T-helper 17 cell (primary cell): ENCODE data around the gene FOXN1. TPM values are rescaled to one million over a fixed set of nuclear protein-coding genes. Genes with fewer than 3 reads are reported as not detected.
A peak's percentile ranks its signal among the peaks of the same experiment; 100 is the strongest.
"Not testable (repeated sequence)": the region's sequence is repeated elsewhere in the genome, so short reads cannot be mapped to it uniquely, and the experiment has no call there.

ENCODE experiments used
- ATAC-seq: fragments of 150-1000 bp; cut with Tn5 transposase; 2 replicates; pipeline ENCODE4 v1.10.0; 2021; ENCODE audit warnings: mild to moderate bottlenecking, moderate library complexity
- DNase-seq, 3 donors: peaks; one replicate each; pipeline versions ENCODE4 v3.0.0 to v3.0.0-alpha.2; 2020 to 2021
- H3K9me3 ChIP-seq: one replicate; pipeline ENCODE4 v1.7.0; 2013; ENCODE audit warnings: low read length, mild to moderate bottlenecking; ENCODE audit not compliant: control insufficient read depth, poor library complexity, severe bottlenecking
- H3K27ac Mint-ChIP-seq: one replicate; pipeline ENCODE4 v1.8.0; 2022; ENCODE audit warnings: mild to moderate bottlenecking, moderate library complexity, mixed read lengths
- H3K27me3 Mint-ChIP-seq: one replicate; pipeline ENCODE4 v1.8.0; 2022; ENCODE audit warnings: mixed read lengths
- H3K36me3 Mint-ChIP-seq: one replicate; pipeline ENCODE4 v1.8.0; 2022; ENCODE audit warnings: low read depth, mixed read lengths
- H3K4me1 Mint-ChIP-seq: one replicate; pipeline ENCODE4 v1.8.0; 2022; ENCODE audit warnings: mild to moderate bottlenecking, mixed read lengths
- H3K4me3 Mint-ChIP-seq: one replicate; pipeline ENCODE4 v1.8.0; 2022; ENCODE audit warnings: mild to moderate bottlenecking, moderate library complexity, mixed read lengths
- total RNA-seq, 4 donors: library from RNA in 2 of 4; stranded (reverse) in 2 of 4; gene quantifications; one replicate each; pipeline ENCODE4 v1.2.3 and lab custom pipeline; 2022 to 2026

Gene FOXN1
- total RNA-seq: not detected
- 0 reads per million in 2 donors for total RNA-seq (lab: John Stamatoyannopoulos, UW)

GRCh38 chr17:28505986-28506665, at the start of gene FOXN1:
FOXN1 (plus strand) TSS chr17:28506348; CDS start chr17:28523970, 17,622 bp downstream.
- Mint-ChIP-seq H3K4me1 (no peaks in the 10 kb centered on the region), H3K36me3 (peaks cover 8% of the 10 kb centered on the region), H3K27me3 (peaks cover 48% of the 10 kb centered on the region), H3K27ac (no peak within 1 kb of the TSS), H3K4me3 (no peak within 1 kb of the TSS)
- H3K9me3 ChIP-seq: no peaks in the 10 kb centered on the region
- no peak for ATAC-seq
- DNase-seq: no peak

- ATAC-seq (no peak), DNase-seq (no peak)
- H3K9me3 ChIP-seq: no peaks in the 10 kb centered on the region
- Mint-ChIP-seq H3K27me3 (peaks cover 10% of the 10 kb centered on the region), H3K4me1 (no peaks in the 10 kb centered on the region), H3K36me3 (peaks cover 2% of the 10 kb centered on the region), H3K27ac (no peak overlapping the region), H3K4me3 (no peak overlapping the region)
These were observed 48.3 kb upstream of the FOXN1 start for GRCh38 chr17:28457890-28458289.

- not testable (repeated sequence) for DNase-seq, H3K9me3 ChIP-seq, H3K27ac Mint-ChIP-seq, ATAC-seq, H3K4me3 Mint-ChIP-seq, H3K36me3 Mint-ChIP-seq, H3K4me1 Mint-ChIP-seq
- peaks cover 17% of the 10 kb centered on the region for H3K27me3 Mint-ChIP-seq
These were observed 47.3 kb upstream of the FOXN1 start for GRCh38 chr17:28458881-28459280.

- Mint-ChIP-seq H3K27me3 (peaks cover 26% of the 10 kb centered on the region), H3K36me3 (peaks cover 2% of the 10 kb centered on the region), H3K4me3 (no peak overlapping the region), H3K27ac (no peak overlapping the region), H3K4me1 (peaks cover 2% of the 10 kb centered on the region)
- ATAC-seq (no peak), DNase-seq (no peak)
- H3K9me3 ChIP-seq: no peaks in the 10 kb centered on the region
These were observed 45.2 kb upstream of the FOXN1 start for GRCh38 chr17:28460901-28461300.

- Mint-ChIP-seq H3K27me3 (peaks cover 45% of the 10 kb centered on the region), H3K36me3 (peaks cover 2% of the 10 kb centered on the region)
- no peak for ATAC-seq
These were observed 40.1 kb upstream of the FOXN1 start for GRCh38 chr17:28466001-28466400.

GRCh38 chr17:28466521-28467048, 39.6 kb upstream of the FOXN1 start:
- H3K9me3 ChIP-seq: no peaks in the 10 kb centered on the region
- Mint-ChIP-seq H3K4me1 (peaks cover 13% of the 10 kb centered on the region), H3K27ac (no peak overlapping the region), H3K36me3 (peaks cover 2% of the 10 kb centered on the region), H3K4me3 (no peak overlapping the region), H3K27me3 (peaks cover 45% of the 10 kb centered on the region)
- no peak for ATAC-seq
- DNase-seq: no peak

More at GRCh38 chr17:28466001-28466400, 40.1 kb upstream of the FOXN1 start:
- no peaks in the 10 kb centered on the region for H3K9me3 ChIP-seq
- H3K4me3 Mint-ChIP-seq: no peak overlapping the region
- DNase-seq: no peak
- no peak overlapping the region for H3K27ac Mint-ChIP-seq
- H3K4me1 Mint-ChIP-seq: peaks cover 13% of the 10 kb centered on the region

GRCh38 chr17:28467456-28468025, 38.6 kb upstream of the FOXN1 start:
- peaks cover 2% of the 10 kb centered on the region for H3K36me3 Mint-ChIP-seq
- H3K9me3 ChIP-seq: no peaks in the 10 kb centered on the region
- DNase-seq (no peak), ATAC-seq (no peak)
- H3K27ac Mint-ChIP-seq: no peak overlapping the region
- peaks cover 15% of the 10 kb centered on the region for H3K4me1 Mint-ChIP-seq
- H3K27me3 Mint-ChIP-seq: peaks cover 45% of the 10 kb centered on the region
- no peak overlapping the region for H3K4me3 Mint-ChIP-seq

GRCh38 chr17:28468033-28468735, 38.0 kb upstream of the FOXN1 start:
- not testable (repeated sequence) for ATAC-seq, H3K4me3 Mint-ChIP-seq, H3K9me3 ChIP-seq, H3K27ac Mint-ChIP-seq, DNase-seq, H3K36me3 Mint-ChIP-seq
- H3K27me3 Mint-ChIP-seq: peaks cover 39% of the 10 kb centered on the region
- H3K4me1 Mint-ChIP-seq: peaks cover 15% of the 10 kb centered on the region

- ATAC-seq (no peak), DNase-seq (no peak)
- no peaks in the 10 kb centered on the region for H3K9me3 ChIP-seq
- peaks cover 14% of the 10 kb centered on the region for H3K4me1 Mint-ChIP-seq
- no peaks in the 10 kb centered on the region for H3K36me3 Mint-ChIP-seq
- no peak overlapping the region for H3K4me3 Mint-ChIP-seq
- peaks cover 37% of the 10 kb centered on the region for H3K27me3 Mint-ChIP-seq
- H3K27ac Mint-ChIP-seq: no peak overlapping the region
These were observed 37.4 kb upstream of the FOXN1 start for GRCh38 chr17:28468781-28469180.

- H3K36me3 Mint-ChIP-seq: no peaks in the 10 kb centered on the region
- peaks cover 37% of the 10 kb centered on the region for H3K27me3 Mint-ChIP-seq
- H3K4me1 Mint-ChIP-seq: peaks cover 13% of the 10 kb centered on the region
- H3K27ac Mint-ChIP-seq: no peak overlapping the region
- DNase-seq (no peak), ATAC-seq (no peak)
- H3K9me3 ChIP-seq: no peaks in the 10 kb centered on the region
- H3K4me3 Mint-ChIP-seq: no peak overlapping the region
These were observed 36.8 kb upstream of the FOXN1 start for GRCh38 chr17:28469376-28469775.

- Mint-ChIP-seq H3K4me1 (peaks cover 16% of the 10 kb centered on the region), H3K4me3 (no peak overlapping the region), H3K27me3 (peaks cover 33% of the 10 kb centered on the region), H3K27ac (no peak overlapping the region), H3K36me3 (peaks cover 2% of the 10 kb centered on the region)
- ATAC-seq (no peak), DNase-seq (no peak)
- no peaks in the 10 kb centered on the region for H3K9me3 ChIP-seq
These were observed 35.8 kb upstream of the FOXN1 start for GRCh38 chr17:28470266-28470913.

- peak overlapping the region; percentile 12 for H3K4me3 Mint-ChIP-seq
- H3K9me3 ChIP-seq: no peaks in the 10 kb centered on the region
- H3K36me3 Mint-ChIP-seq: peaks cover 4% of the 10 kb centered on the region
- H3K4me1 Mint-ChIP-seq: peaks cover 22% of the 10 kb centered on the region
- no peak overlapping the region for H3K27ac Mint-ChIP-seq
- peaks cover 28% of the 10 kb centered on the region for H3K27me3 Mint-ChIP-seq
- ATAC-seq (no peak), DNase-seq (no peak)
These were observed 35.2 kb upstream of the FOXN1 start for GRCh38 chr17:28470914-28471366.
